PC-9 (cell line): ENCODE measurements around the gene SHISA6.

Source experiments
- EZH2 ChIP-seq: fragments of 200-600 bp; sonication (generic); IDR thresholded peaks from 2 replicates; pipeline ENCODE4 v1.8.0; 2017; ENCODE audit warnings: antibody characterized with exemption, low read depth
- TF ChIP-seq, protein P1 (sequence below): fragments of 200-600 bp; sonication (generic); conservative IDR thresholded peaks from 2 replicates; pipeline ENCODE4 v1.6.1; 2017; ENCODE audit warnings: mixed run types, antibody characterized with exemption, mild to moderate bottlenecking, moderate library complexity

- TF ChIP-seq, protein P1, sequence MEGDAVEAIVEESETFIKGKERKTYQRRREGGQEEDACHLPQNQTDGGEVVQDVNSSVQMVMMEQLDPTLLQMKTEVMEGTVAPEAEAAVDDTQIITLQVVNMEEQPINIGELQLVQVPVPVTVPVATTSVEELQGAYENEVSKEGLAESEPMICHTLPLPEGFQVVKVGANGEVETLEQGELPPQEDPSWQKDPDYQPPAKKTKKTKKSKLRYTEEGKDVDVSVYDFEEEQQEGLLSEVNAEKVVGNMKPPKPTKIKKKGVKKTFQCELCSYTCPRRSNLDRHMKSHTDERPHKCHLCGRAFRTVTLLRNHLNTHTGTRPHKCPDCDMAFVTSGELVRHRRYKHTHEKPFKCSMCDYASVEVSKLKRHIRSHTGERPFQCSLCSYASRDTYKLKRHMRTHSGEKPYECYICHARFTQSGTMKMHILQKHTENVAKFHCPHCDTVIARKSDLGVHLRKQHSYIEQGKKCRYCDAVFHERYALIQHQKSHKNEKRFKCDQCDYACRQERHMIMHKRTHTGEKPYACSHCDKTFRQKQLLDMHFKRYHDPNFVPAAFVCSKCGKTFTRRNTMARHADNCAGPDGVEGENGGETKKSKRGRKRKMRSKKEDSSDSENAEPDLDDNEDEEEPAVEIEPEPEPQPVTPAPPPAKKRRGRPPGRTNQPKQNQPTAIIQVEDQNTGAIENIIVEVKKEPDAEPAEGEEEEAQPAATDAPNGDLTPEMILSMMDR, result no peak
- TF ChIP-seq EZH2, result no peak
Observed at GRCh38 chr17:11309033-11309432, 68.0 kb downstream of the SHISA6 start.
